NB4 (cell line): ENCODE measurements around the gene TBXAS1.

Experiments used
- POLR2A ChIP-seq: IDR thresholded peaks from 2 replicates; pipeline ENCODE4 v1.6.1; 2011; ENCODE audit warnings: mild to moderate bottlenecking; ENCODE audit not compliant: insufficient read length; ENCODE audit errors: extremely low read depth
- TF ChIP-seq, protein P1 (sequence below): IDR thresholded peaks from one replicate; pipeline ENCODE4 v1.5.1; 2012; ENCODE audit warnings: low read depth, low read length

DNA sequence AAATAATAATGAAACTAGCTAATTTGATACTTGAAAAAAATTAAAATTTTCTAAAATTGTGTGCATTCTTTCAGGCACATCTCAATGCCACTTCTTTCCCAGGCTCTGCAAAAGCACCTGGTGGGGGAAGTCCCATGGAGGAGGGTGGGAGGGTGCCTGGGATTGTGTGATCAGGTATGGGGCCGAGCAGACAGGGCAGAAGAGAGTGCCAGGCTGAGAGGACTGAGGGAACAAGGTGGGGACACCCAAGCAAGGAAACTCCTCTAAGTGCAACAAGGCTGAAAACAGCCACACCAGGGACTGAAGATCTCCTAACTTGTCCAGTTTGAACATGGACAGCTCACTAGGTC is 219.9 kb downstream of the TBXAS1 start:
- TF ChIP-seq POLR2A: no peak
- TF ChIP-seq, protein P1, sequence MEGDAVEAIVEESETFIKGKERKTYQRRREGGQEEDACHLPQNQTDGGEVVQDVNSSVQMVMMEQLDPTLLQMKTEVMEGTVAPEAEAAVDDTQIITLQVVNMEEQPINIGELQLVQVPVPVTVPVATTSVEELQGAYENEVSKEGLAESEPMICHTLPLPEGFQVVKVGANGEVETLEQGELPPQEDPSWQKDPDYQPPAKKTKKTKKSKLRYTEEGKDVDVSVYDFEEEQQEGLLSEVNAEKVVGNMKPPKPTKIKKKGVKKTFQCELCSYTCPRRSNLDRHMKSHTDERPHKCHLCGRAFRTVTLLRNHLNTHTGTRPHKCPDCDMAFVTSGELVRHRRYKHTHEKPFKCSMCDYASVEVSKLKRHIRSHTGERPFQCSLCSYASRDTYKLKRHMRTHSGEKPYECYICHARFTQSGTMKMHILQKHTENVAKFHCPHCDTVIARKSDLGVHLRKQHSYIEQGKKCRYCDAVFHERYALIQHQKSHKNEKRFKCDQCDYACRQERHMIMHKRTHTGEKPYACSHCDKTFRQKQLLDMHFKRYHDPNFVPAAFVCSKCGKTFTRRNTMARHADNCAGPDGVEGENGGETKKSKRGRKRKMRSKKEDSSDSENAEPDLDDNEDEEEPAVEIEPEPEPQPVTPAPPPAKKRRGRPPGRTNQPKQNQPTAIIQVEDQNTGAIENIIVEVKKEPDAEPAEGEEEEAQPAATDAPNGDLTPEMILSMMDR: no peak
